SU-DHL-6 (cell line): ENCODE results near the gene KCNJ18.
"Not testable (repeated sequence)": the region's sequence is repeated elsewhere in the genome, so short reads cannot be mapped to it uniquely, and the experiment has no call there.

Source experiments
- CTCF ChIP-seq: fragments of 200-600 bp; sonication (generic); IDR thresholded peaks from one replicate; pipeline ENCODE4 v1.5.1; 2017; ENCODE audit warnings: antibody characterized with exemption, mild to moderate bottlenecking, low read length, moderate library complexity; ENCODE audit not compliant: insufficient read depth, poor library complexity, severe bottlenecking
- EZH2phosphoT487 ChIP-seq: fragments of 200-600 bp; sonication (generic), shearing (Covaris generic); conservative IDR thresholded peaks from 2 replicates; pipeline ENCODE4 v1.6.1; 2018; ENCODE audit warnings: mild to moderate bottlenecking, antibody characterized with exemption, low read length, moderate library complexity, mixed read lengths

- TF ChIP-seq CTCF, EZH2phosphoT487: not testable (repeated sequence)
Measured at GRCh38 chr17:21735814-21736213, 43.5 kb downstream of the KCNJ18 start.
